Endothelial cell of umbilical vein (primary cell): ENCODE results near the gene MIOS.

Source experiments
- CTCF ChIP-seq, 2 donors: IDR thresholded peaks; 1 replicate in 1 of 2; 2 replicates in 1 of 2; pipeline ENCODE4 v1.5.1; 2011; ENCODE audit warnings: low read length in 2 of 2, mild to moderate bottlenecking in 2 of 2, moderate library complexity in 2 of 2, control low read depth in 1 of 2, inconsistent platforms in 1 of 2, low read depth in 1 of 2; ENCODE audit not compliant: insufficient read depth in 1 of 2; ENCODE audit errors: extremely low read depth in 1 of 2
- FOS ChIP-seq: IDR thresholded peaks from 2 replicates; pipeline ENCODE4 v1.6.1; 2011; ENCODE audit warnings: mild to moderate bottlenecking, low read length, moderate library complexity, borderline replicate concordance; ENCODE audit not compliant: insufficient read depth
- JUN ChIP-seq: IDR thresholded peaks from 2 replicates; pipeline ENCODE4 v1.6.1; 2011; ENCODE audit warnings: borderline replicate concordance, low read depth; ENCODE audit not compliant: insufficient read length, insufficient read depth
- POLR2AphosphoS5 ChIP-seq: IDR thresholded peaks from 2 replicates; pipeline ENCODE4 v1.6.1; 2012; ENCODE audit warnings: low read depth, mild to moderate bottlenecking, control low read depth, low read length, moderate library complexity; ENCODE audit not compliant: insufficient read depth

GRCh38 chr7:7570584-7570983 lies 3.9 kb downstream of the MIOS start:
- TF ChIP-seq POLR2AphosphoS5 (no peak), FOS (no peak), CTCF (IDR thresholded peaks at IDR 0.05; ENCODE audit: extremely low read depth in 1 of 2, insufficient read depth in 1 of 2, low read depth in 1 of 2, low read length in 2 of 2) (no peak), JUN (no peak)
